Activated T-helper 2 cell treated with anti-CD3 and anti-CD28 coated beads, Interferon-gamma antibody, Interleukin-2, Interleukin-4, amounts not matched to agents 10 μg/mL and 5 μg/mL and 100 μg/mL, durations not matched to agents 14 hours and 24 hours and 36 hours (primary cell): ENCODE results near the gene POMP. TPM values are rescaled to one million over a fixed set of nuclear protein-coding genes. Genes with fewer than 3 reads are reported as not detected.

Experiments used
- DNase-seq: peaks from one replicate; pipeline ENCODE4 v3.0.0; 2021; ENCODE audit warnings: low spot score
- H3K27ac Mint-ChIP-seq: one replicate; pipeline ENCODE4 v1.8.0; 2021; ENCODE audit warnings: mixed read lengths
- H3K27me3 Mint-ChIP-seq: one replicate; pipeline ENCODE4 v1.8.0; 2021; ENCODE audit warnings: low read depth, mixed read lengths
- H3K36me3 Mint-ChIP-seq: one replicate; pipeline ENCODE4 v1.8.0; 2021; ENCODE audit warnings: low read depth, mixed read lengths
- H3K4me1 Mint-ChIP-seq: one replicate; pipeline ENCODE4 v1.8.0; 2021; ENCODE audit warnings: low read depth, mixed read lengths
- H3K4me3 Mint-ChIP-seq: one replicate; pipeline ENCODE4 v1.8.0; 2021; ENCODE audit warnings: low read depth, mild to moderate bottlenecking, moderate library complexity, mixed read lengths
- H3K9me3 Mint-ChIP-seq: one replicate; pipeline ENCODE4 v1.8.0; 2021; ENCODE audit warnings: mixed read lengths
- intact Hi-C: fragments of 100-400 bp; cut with micrococcal nuclease; formaldehyde crosslinking; loops from one replicate; pipeline ENCODE4 v1.15.1; 2023
- total RNA-seq: library from RNA; stranded (reverse); gene quantifications from 2 replicates; pipeline ENCODE4 v1.2.3, GENCODE V29; 2022

The POMP gene
- total RNA-seq, 1 donor from 2014 or later = 149 TPM

- Mint-ChIP-seq H3K27ac (no peak overlapping the region), H3K4me1 (peaks cover 10% of the 10 kb centered on the region), H3K27me3 (peaks cover 8% of the 10 kb centered on the region), H3K9me3 (no peaks in the 10 kb centered on the region), H3K4me3 (no peak overlapping the region), H3K36me3 (no peaks in the 10 kb centered on the region)
- DNase-seq = no peak
- intact Hi-C loops = no loop called here
Observed at GRCh38 chr13:28623782-28624706, 34.9 kb upstream of the POMP start.

DNA sequence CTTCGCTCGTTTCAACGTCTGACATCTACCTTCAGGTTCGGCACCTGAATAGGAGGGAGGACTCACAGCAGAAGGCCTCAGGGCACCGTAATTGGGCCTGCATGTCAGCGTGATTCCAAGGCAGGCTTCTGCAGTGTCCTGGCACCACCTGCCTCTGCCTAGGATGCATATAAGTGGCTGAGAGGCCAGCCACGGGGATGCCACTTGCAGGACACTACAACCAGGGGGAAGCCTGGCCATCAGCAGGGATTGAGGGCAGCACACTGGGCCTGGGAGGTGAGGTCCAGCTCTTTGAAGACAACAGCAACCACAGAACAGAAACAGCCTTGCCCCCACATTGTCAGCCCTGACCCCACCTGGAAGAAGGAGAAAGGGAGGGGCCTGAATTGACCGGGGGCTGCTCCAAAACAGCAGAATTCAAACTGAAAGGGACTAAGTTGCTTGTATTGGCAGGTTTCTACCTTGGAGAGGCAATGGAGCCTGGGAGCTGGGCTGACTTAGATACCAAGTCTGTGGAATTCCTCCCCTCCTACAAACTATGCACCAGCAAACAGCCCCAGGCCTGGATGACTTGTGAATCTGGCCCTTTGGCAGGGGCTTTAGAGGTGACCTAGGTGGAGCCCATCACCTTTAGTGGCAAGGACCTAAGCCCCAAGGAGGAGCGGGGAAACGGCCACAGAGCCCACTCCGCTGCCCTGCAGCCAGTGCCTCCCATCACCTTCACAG, 34.1 kb upstream of the POMP start:
- H3K36me3 Mint-ChIP-seq = no peaks in the 10 kb centered on the region
- H3K4me1 Mint-ChIP-seq = peaks cover 10% of the 10 kb centered on the region
- H3K27ac Mint-ChIP-seq = no peak overlapping the region
- H3K4me3 Mint-ChIP-seq = no peak overlapping the region
- no peaks in the 10 kb centered on the region for H3K9me3 Mint-ChIP-seq
- intact Hi-C loops = no loop called here
- DNase-seq = no peak
- peaks cover 13% of the 10 kb centered on the region for H3K27me3 Mint-ChIP-seq

GRCh38 chr13:28626266-28626665, 32.7 kb upstream of the POMP start:
- Mint-ChIP-seq H3K27me3 (peaks cover 16% of the 10 kb centered on the region), H3K36me3 (no peaks in the 10 kb centered on the region), H3K4me1 (peaks cover 10% of the 10 kb centered on the region), H3K27ac (no peak overlapping the region), H3K4me3 (no peak overlapping the region), H3K9me3 (no peaks in the 10 kb centered on the region)
- no peak for DNase-seq
- intact Hi-C loops = no loop called here

GRCh38 chr13:28628241-28628640, 30.7 kb upstream of the POMP start:
- Mint-ChIP-seq H3K4me3 (no peak overlapping the region), H3K36me3 (no peaks in the 10 kb centered on the region), H3K4me1 (peaks cover 10% of the 10 kb centered on the region), H3K27me3 (peaks cover 20% of the 10 kb centered on the region), H3K27ac (no peak overlapping the region), H3K9me3 (no peaks in the 10 kb centered on the region)
- DNase-seq = no peak
- intact Hi-C loops = no loop called here

DNA sequence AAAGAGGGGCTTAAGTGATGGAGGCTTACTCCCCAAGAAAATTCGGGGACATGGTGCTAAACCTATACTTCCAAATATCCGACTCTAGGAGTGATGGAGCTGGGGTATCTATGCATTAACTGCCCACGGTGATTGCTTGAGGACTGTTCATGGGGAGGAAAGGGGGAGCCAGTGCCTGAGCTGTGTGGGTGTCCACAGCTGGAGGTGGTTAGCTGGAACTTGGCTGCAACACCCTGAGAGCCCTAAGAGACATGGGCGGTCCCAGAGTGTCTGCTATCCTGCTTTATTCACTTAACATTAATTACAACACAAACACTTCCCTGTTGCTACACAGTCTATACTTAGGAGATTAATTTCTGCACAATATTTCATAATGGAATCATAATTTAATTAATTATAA, 28.1 kb upstream of the POMP start:
- no peak overlapping the region for H3K4me3 Mint-ChIP-seq
- no peaks in the 10 kb centered on the region for H3K9me3 Mint-ChIP-seq
- H3K36me3 Mint-ChIP-seq = no peaks in the 10 kb centered on the region
- no peak for DNase-seq
- no peaks in the 10 kb centered on the region for H3K4me1 Mint-ChIP-seq
- H3K27ac Mint-ChIP-seq = no peak overlapping the region
- intact Hi-C loops = no loop called here
- H3K27me3 Mint-ChIP-seq = peaks cover 38% of the 10 kb centered on the region

- intact Hi-C loops = no loop called here
- peaks cover 43% of the 10 kb centered on the region for H3K27me3 Mint-ChIP-seq
Observed at GRCh38 chr13:28631801-28632200, 27.1 kb upstream of the POMP start.

GRCh38 chr13:28636069-28636468, 22.9 kb upstream of the POMP start:
- Mint-ChIP-seq H3K4me3 (no peak overlapping the region), H3K27me3 (peaks cover 33% of the 10 kb centered on the region), H3K9me3 (no peaks in the 10 kb centered on the region), H3K27ac (no peak overlapping the region), H3K4me1 (peaks cover 12% of the 10 kb centered on the region), H3K36me3 (no peaks in the 10 kb centered on the region)
- DNase-seq = no peak
- intact Hi-C loops = loop anchor here (1.0 to 5.0 kb wide), 2 partner anchors 144 to 312 kb away; no protein-coding TSS in a partner anchor

More at GRCh38 chr13:28631801-28632200, 27.1 kb upstream of the POMP start:
- H3K9me3 Mint-ChIP-seq = no peaks in the 10 kb centered on the region
- no peak overlapping the region for H3K4me3 Mint-ChIP-seq
- DNase-seq = no peak
- H3K36me3 Mint-ChIP-seq = no peaks in the 10 kb centered on the region
- H3K27ac Mint-ChIP-seq = no peak overlapping the region
- H3K4me1 Mint-ChIP-seq = peaks cover 4% of the 10 kb centered on the region

DNA sequence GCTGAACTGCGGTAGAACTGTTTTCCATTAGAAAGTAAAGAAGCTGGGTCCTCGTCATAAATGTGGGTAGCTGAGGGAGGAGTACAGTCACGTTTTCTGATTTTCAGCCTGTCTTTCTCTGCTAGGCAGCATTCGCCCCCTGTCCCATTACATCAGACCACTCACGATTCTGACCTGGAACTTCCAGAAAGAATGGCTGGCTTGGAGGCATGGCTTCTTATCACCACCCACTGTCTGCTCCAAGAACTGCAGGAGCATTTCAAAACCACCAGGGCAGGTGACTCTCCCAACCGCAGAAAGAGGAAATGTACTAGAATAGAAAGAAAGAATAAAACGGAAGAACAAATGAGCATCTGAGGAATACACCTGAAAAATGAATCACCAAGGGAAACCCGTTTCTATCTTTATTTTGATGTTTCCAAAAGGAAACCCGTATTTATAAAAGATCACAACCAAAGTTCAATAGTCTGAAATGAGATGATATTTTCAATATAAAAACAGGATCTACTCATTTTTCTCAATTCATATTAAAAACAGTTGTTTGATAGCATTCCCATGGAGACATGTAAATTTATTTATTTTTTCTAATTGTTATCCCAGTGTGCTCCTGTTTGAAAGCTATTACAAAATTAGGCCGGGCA, 22.1 kb upstream of the POMP start:
- Mint-ChIP-seq H3K36me3 (no peaks in the 10 kb centered on the region), H3K4me3 (peak overlapping the region; percentile 42), H3K9me3 (no peaks in the 10 kb centered on the region), H3K4me1 (peaks cover 16% of the 10 kb centered on the region), H3K27me3 (peaks cover 30% of the 10 kb centered on the region), H3K27ac (peak overlapping the region; percentile 29)
- intact Hi-C loops = loop anchor here (1.0 to 5.0 kb wide), 3 partner anchors 23 to 312 kb away; partner anchors contain the start of gene POMP
- DNase-seq = peak; percentile 43

- intact Hi-C loops = loop anchor here (1.0 to 5.0 kb wide), 2 partner anchors 21 to 146 kb away; partner anchors contain the start of gene POMP
- peaks cover 16% of the 10 kb centered on the region for H3K4me1 Mint-ChIP-seq
- no peaks in the 10 kb centered on the region for H3K36me3 Mint-ChIP-seq
- H3K4me3 Mint-ChIP-seq = no peak overlapping the region
- H3K27ac Mint-ChIP-seq = no peak overlapping the region
- H3K27me3 Mint-ChIP-seq = peaks cover 29% of the 10 kb centered on the region
- no peaks in the 10 kb centered on the region for H3K9me3 Mint-ChIP-seq
- no peak for DNase-seq
Observed at GRCh38 chr13:28637714-28638355, 21.1 kb upstream of the POMP start.

GRCh38 chr13:28638756-28639155, 20.2 kb upstream of the POMP start:
- Mint-ChIP-seq H3K4me3 (no peak overlapping the region), H3K4me1 (peaks cover 19% of the 10 kb centered on the region), H3K36me3 (no peaks in the 10 kb centered on the region), H3K27me3 (peaks cover 34% of the 10 kb centered on the region), H3K9me3 (no peaks in the 10 kb centered on the region), H3K27ac (no peak overlapping the region)
- intact Hi-C loops = loop anchor here (5.0 kb wide), 1 partner anchor 146 kb away; no protein-coding TSS in a partner anchor
- DNase-seq = no peak

GRCh38 chr13:28640861-28641599, 17.9 kb upstream of the POMP start:
- Mint-ChIP-seq H3K4me3 (no peak overlapping the region), H3K36me3 (no peaks in the 10 kb centered on the region), H3K4me1 (peaks cover 19% of the 10 kb centered on the region), H3K27me3 (peaks cover 14% of the 10 kb centered on the region), H3K27ac (no peak overlapping the region), H3K9me3 (no peaks in the 10 kb centered on the region)
- no peak for DNase-seq
- intact Hi-C loops = no loop called here

DNA sequence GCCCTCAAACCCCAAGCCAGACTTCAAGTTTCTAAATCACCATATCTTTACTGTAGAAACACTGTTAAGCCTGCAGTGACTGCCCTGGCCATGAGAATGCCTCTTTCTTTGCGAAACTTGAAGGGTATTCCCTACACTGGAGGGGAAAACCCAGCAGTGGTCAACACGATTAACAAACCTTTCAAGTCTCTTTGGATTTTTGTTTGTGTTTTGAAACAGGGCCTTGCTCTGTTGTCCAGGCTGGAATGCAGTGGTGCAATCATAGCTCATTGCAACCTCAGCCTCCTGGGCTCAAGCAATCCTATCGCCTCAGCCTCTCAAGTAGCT, 17.4 kb upstream of the POMP start:
- Mint-ChIP-seq H3K9me3 (no peaks in the 10 kb centered on the region), H3K4me1 (peaks cover 17% of the 10 kb centered on the region), H3K27ac (no peak overlapping the region), H3K4me3 (no peak overlapping the region), H3K36me3 (no peaks in the 10 kb centered on the region), H3K27me3 (peaks cover 13% of the 10 kb centered on the region)
- DNase-seq = no peak
- intact Hi-C loops = no loop called here
